RCC 7860 (cell line): Measurements from ENCODE around the gene MLIP.
"Not testable (repeated sequence)": the region's sequence is repeated elsewhere in the genome, so short reads cannot be mapped to it uniquely, and the experiment has no call there.

Experiments
- DNase-seq: peaks from one replicate; pipeline ENCODE4 v3.0.0-alpha.2; 2015; ENCODE audit warnings: low spot score
- FAIRE-seq: peaks from 2 replicates; lab custom pipeline; 2012; peaks lifted over from hg19 to GRCh38; lab: Jason Lieb, UNC

Gene MLIP

GRCh38 chr6:54206510-54206909, 95.3 kb downstream of the MLIP start:
- DNase-seq (peak; percentile 56), FAIRE-seq (peak; percentile 70)

GRCh38 chr6:54209983-54210382, 98.7 kb downstream of the MLIP start:
- DNase-seq, FAIRE-seq: not testable (repeated sequence)

- FAIRE-seq, result no peak
- no peak for DNase-seq
Observed at GRCh38 chr6:54214286-54214685, 103.0 kb downstream of the MLIP start.

GRCh38 chr6:54216336-54216735, 105.1 kb downstream of the MLIP start:
- DNase-seq, result no peak
- no peak for FAIRE-seq

- DNase-seq (no peak), FAIRE-seq (no peak)
Observed at GRCh38 chr6:54217018-54217417, 105.8 kb downstream of the MLIP start.

- DNase-seq (no peak), FAIRE-seq (no peak)
Observed at GRCh38 chr6:54222217-54222616, 111.0 kb downstream of the MLIP start.

GRCh38 chr6:54232703-54233102, 121.5 kb downstream of the MLIP start:
- DNase-seq (no peak), FAIRE-seq (no peak)

- DNase-seq, result no peak
- FAIRE-seq, result no peak
Observed at GRCh38 chr6:54234539-54234938, 123.3 kb downstream of the MLIP start.

- DNase-seq (no peak), FAIRE-seq (no peak)
Observed at GRCh38 chr6:54236984-54237383, 125.7 kb downstream of the MLIP start.

GRCh38 chr6:54238396-54238795, 127.2 kb downstream of the MLIP start:
- FAIRE-seq (no peak), DNase-seq (no peak)

- FAIRE-seq (no peak), DNase-seq (no peak)
Observed at GRCh38 chr6:54243699-54244098, 132.5 kb downstream of the MLIP start.

GRCh38 chr6:54244430-54244829, 133.2 kb downstream of the MLIP start:
- peak; percentile 37 for DNase-seq
- peak; percentile 65 for FAIRE-seq

- DNase-seq (no peak), FAIRE-seq (no peak)
Observed at GRCh38 chr6:54245265-54245664, 134.0 kb downstream of the MLIP start.

- no peak for FAIRE-seq
- DNase-seq, result no peak
Observed at GRCh38 chr6:54248319-54248718, 137.1 kb downstream of the MLIP start.

GRCh38 chr6:54248994-54249393, 137.8 kb downstream of the MLIP start:
- DNase-seq, result no peak
- FAIRE-seq, result no peak

GRCh38 chr6:54249812-54250211, 138.6 kb downstream of the MLIP start:
- not testable (repeated sequence) for FAIRE-seq, DNase-seq

GRCh38 chr6:54252496-54252895, 141.3 kb downstream of the MLIP start:
- FAIRE-seq, result no peak
- no peak for DNase-seq

- DNase-seq, result no peak
- no peak for FAIRE-seq
Observed at GRCh38 chr6:54252916-54253315, 141.7 kb downstream of the MLIP start.

- DNase-seq (no peak), FAIRE-seq (no peak)
Observed at GRCh38 chr6:54254886-54255285, 143.6 kb downstream of the MLIP start.

- FAIRE-seq (no peak), DNase-seq (no peak)
Observed at GRCh38 chr6:54255886-54256285, 144.6 kb downstream of the MLIP start.

- peak; percentile 28 for FAIRE-seq
- no peak for DNase-seq
Observed at GRCh38 chr6:54260025-54260424, 148.8 kb downstream of the MLIP start.

GRCh38 chr6:54262499-54262898, 151.3 kb downstream of the MLIP start:
- DNase-seq (no peak), FAIRE-seq (no peak)

- DNase-seq, result peak; percentile 32
Observed at GRCh38 chr6:54262971-54263370, 151.7 kb downstream of the MLIP start.

More at GRCh38 chr6:54262971-54263370, 151.7 kb downstream of the MLIP start:
- peak; percentile 35 for FAIRE-seq
